Peyer's patch (tissue), 4 donors: ENCODE data around the gene ITPR1.

Source experiments
- CTCF ChIP-seq, 6 experiments: fragments of 450-650 bp in 4 of 6; fragments of 200-600 bp in 2 of 6; sonication (generic) in 1 of 6; IDR thresholded peaks; one replicate each; pipeline ENCODE4 v1.5.1; 2017 to 2019; ENCODE audit warnings: antibody characterized with exemption in 6 of 6, mild to moderate bottlenecking in 3 of 6, moderate library complexity in 1 of 6
- POLR2A ChIP-seq, 2 donors: fragments of 450-650 bp; IDR thresholded peaks; one replicate each; pipeline ENCODE4 v1.5.1; 2017; ENCODE audit warnings: antibody characterized with exemption in 2 of 2, mild to moderate bottlenecking in 2 of 2, moderate library complexity in 2 of 2

GRCh38 chr3:4573153-4573552 lies 80.0 kb downstream of the ITPR1 start:
- TF ChIP-seq CTCF (IDR thresholded peaks at IDR 0.05) (no peak), POLR2A (IDR thresholded peaks at IDR 0.05) (no peak)
